ENCODE data around the gene ZMAT3. TPM values are rescaled to one million over a fixed set of nuclear protein-coding genes. Genes with fewer than 3 reads are reported as not detected.

ZMAT3 gene
- total and polyA plus RNA-seq, 4 donors: 1.9 to 5.4 (median 2.8) TPM

DNA sequence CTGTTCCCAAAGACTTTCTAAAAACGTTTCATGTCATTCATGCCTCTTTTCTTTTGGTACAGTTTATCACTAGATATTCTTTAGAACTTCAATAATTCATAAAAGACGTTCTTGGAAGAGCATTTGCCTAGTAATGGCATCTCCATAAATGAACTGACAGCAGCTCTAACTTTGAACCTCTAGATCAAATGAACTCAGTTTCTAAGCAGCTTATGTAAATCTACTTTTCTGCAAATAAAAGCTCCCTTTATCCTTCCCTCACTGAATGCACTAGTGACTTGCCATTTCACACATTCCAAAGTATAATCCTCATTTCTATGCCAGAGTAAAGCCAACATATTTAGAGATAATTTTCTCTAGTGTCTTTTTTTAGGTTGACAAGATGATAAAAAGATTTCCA lies 85.2 kb downstream of the ZMAT3 start:
- TF ChIP-seq NR2F2 (IDR thresholded peaks at IDR 0.05) (no peak), HNF4A (conservative IDR thresholded peaks at IDR 0.05) (no peak), FOXA2 (IDR thresholded peaks at IDR 0.05) (no peak), HNF4G (IDR thresholded peaks at IDR 0.05) (no peak), GABPA (IDR thresholded peaks at IDR 0.05 in 1 of 2, conservative IDR thresholded peaks at IDR 0.05 in 1 of 2) (no peak), EGR1 (IDR thresholded peaks at IDR 0.05; ENCODE audit: low read depth in 2 of 2) (no peak)
- TF ChIP-seq, protein P1, sequence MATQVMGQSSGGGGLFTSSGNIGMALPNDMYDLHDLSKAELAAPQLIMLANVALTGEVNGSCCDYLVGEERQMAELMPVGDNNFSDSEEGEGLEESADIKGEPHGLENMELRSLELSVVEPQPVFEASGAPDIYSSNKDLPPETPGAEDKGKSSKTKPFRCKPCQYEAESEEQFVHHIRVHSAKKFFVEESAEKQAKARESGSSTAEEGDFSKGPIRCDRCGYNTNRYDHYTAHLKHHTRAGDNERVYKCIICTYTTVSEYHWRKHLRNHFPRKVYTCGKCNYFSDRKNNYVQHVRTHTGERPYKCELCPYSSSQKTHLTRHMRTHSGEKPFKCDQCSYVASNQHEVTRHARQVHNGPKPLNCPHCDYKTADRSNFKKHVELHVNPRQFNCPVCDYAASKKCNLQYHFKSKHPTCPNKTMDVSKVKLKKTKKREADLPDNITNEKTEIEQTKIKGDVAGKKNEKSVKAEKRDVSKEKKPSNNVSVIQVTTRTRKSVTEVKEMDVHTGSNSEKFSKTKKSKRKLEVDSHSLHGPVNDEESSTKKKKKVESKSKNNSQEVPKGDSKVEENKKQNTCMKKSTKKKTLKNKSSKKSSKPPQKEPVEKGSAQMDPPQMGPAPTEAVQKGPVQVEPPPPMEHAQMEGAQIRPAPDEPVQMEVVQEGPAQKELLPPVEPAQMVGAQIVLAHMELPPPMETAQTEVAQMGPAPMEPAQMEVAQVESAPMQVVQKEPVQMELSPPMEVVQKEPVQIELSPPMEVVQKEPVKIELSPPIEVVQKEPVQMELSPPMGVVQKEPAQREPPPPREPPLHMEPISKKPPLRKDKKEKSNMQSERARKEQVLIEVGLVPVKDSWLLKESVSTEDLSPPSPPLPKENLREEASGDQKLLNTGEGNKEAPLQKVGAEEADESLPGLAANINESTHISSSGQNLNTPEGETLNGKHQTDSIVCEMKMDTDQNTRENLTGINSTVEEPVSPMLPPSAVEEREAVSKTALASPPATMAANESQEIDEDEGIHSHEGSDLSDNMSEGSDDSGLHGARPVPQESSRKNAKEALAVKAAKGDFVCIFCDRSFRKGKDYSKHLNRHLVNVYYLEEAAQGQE (IDR thresholded peaks at IDR 0.05): no peak
- no peaks in the 10 kb centered on the region for H3K4me1 ChIP-seq (ENCODE audit: control insufficient read depth in 4 of 4, insufficient read depth in 4 of 4, low read length in 3 of 4)
- H3K9me3 ChIP-seq (ENCODE audit: control insufficient read depth in 4 of 4, low read length in 3 of 4): peaks cover 13 to 36% (median 26%) of the 10 kb centered on the region in 4 donors
- no peak overlapping the region for H3K9ac ChIP-seq (ENCODE audit: low read depth in 1 of 2, low read length in 2 of 2)
- no peak overlapping the region for H3K27ac ChIP-seq (ENCODE audit: low read depth in 1 of 2, low read length in 2 of 2)
- DNase-seq (ENCODE audit: low spot score): no peak
- WGBS: 42% methylated on average over 2 of the region's 2 CpGs
- peaks cover 0 to 5% (median 0%) of the 10 kb centered on the region in 4 donors for H3K36me3 ChIP-seq (ENCODE audit: control insufficient read depth in 4 of 4, insufficient read depth in 3 of 4, low read depth in 1 of 4, low read length in 3 of 4)
- H3K4me3 ChIP-seq (ENCODE audit: low read depth in 1 of 3, low read length in 3 of 3): peak overlapping the region in 1 of 3 donors; percentile 9
- no peaks in the 10 kb centered on the region for H3K27me3 ChIP-seq (ENCODE audit: control insufficient read depth in 4 of 4, insufficient read depth in 4 of 4, low read length in 3 of 4)

DNA sequence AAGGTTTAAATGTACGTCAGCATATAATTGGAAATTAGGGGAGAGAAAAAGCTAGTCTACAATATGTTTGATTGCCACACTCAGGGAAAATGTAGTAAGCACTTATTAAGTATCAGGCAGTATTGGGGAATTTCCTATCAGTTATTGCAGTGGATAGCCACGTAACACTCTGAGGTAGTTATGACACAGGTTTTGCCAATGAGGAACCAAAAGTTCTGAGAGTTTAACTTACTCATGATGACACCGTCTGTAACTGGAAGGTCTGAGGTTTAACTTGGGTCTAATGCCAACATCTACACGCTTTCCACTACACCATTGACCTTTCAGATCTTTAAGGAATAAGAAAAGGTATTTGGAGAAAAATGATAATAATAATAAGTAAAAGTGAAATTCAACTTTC lies 89.5 kb downstream of the ZMAT3 start:
- H3K27ac ChIP-seq (ENCODE audit: low read depth in 1 of 2, low read length in 2 of 2): no peak overlapping the region
- H3K4me1 ChIP-seq (ENCODE audit: control insufficient read depth in 4 of 4, insufficient read depth in 4 of 4, low read length in 3 of 4): no peaks in the 10 kb centered on the region
- DNase-seq (ENCODE audit: low spot score): no peak
- no peak overlapping the region for H3K9ac ChIP-seq (ENCODE audit: low read depth in 1 of 2, low read length in 2 of 2)
- no peak overlapping the region for H3K4me3 ChIP-seq (ENCODE audit: low read depth in 1 of 3, low read length in 3 of 3)
- WGBS: 85% methylated on average over 4 of the region's 4 CpGs
- H3K36me3 ChIP-seq (ENCODE audit: control insufficient read depth in 4 of 4, insufficient read depth in 3 of 4, low read depth in 1 of 4, low read length in 3 of 4): no peaks in the 10 kb centered on the region
- H3K9me3 ChIP-seq (ENCODE audit: control insufficient read depth in 4 of 4, low read length in 3 of 4): peaks cover 0 to 6% (median 5%) of the 10 kb centered on the region in 4 donors
- TF ChIP-seq HNF4A (conservative IDR thresholded peaks at IDR 0.05) (no peak), EGR1 (IDR thresholded peaks at IDR 0.05; ENCODE audit: low read depth in 2 of 2) (no peak), RXRA (IDR thresholded peaks at IDR 0.05) (no peak), RAD21 (IDR thresholded peaks at IDR 0.05) (no peak), GABPA (IDR thresholded peaks at IDR 0.05 in 1 of 2, conservative IDR thresholded peaks at IDR 0.05 in 1 of 2) (no peak), NR2F2 (IDR thresholded peaks at IDR 0.05) (no peak), TAF1 (conservative IDR thresholded peaks at IDR 0.05) (no peak), JUND (IDR thresholded peaks at IDR 0.05) (no peak), FOXA1 (IDR thresholded peaks at IDR 0.05) (no peak)
- TF ChIP-seq, protein P2, sequence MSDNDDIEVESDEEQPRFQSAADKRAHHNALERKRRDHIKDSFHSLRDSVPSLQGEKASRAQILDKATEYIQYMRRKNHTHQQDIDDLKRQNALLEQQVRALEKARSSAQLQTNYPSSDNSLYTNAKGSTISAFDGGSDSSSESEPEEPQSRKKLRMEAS (IDR thresholded peaks at IDR 0.05): no peak
- TF ChIP-seq, protein P3, sequence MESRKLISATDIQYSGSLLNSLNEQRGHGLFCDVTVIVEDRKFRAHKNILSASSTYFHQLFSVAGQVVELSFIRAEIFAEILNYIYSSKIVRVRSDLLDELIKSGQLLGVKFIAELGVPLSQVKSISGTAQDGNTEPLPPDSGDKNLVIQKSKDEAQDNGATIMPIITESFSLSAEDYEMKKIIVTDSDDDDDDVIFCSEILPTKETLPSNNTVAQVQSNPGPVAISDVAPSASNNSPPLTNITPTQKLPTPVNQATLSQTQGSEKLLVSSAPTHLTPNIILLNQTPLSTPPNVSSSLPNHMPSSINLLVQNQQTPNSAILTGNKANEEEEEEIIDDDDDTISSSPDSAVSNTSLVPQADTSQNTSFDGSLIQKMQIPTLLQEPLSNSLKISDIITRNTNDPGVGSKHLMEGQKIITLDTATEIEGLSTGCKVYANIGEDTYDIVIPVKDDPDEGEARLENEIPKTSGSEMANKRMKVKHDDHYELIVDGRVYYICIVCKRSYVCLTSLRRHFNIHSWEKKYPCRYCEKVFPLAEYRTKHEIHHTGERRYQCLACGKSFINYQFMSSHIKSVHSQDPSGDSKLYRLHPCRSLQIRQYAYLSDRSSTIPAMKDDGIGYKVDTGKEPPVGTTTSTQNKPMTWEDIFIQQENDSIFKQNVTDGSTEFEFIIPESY (IDR thresholded peaks at IDR 0.05): no peak
- no peaks in the 10 kb centered on the region for H3K27me3 ChIP-seq (ENCODE audit: control insufficient read depth in 4 of 4, insufficient read depth in 4 of 4, low read length in 3 of 4)

Measured in liver (tissue), 9 donors.